AG04450 (cell line): ENCODE data around the gene MICU2. TPM values are rescaled to one million over a fixed set of nuclear protein-coding genes. Genes with fewer than 3 reads are reported as not detected.

Experiments used
- CTCF ChIA-PET: fragments of 300-600, 350-600 bp; formaldehyde crosslinking; extraction: SDS; loops from one replicate; lab custom pipeline; 2022; ENCODE audit warnings: antibody characterized with exemption, inconsistent platforms; lab: Charles Lee
- POLR2A ChIA-PET: fragments of 350-600 bp; formaldehyde crosslinking; extraction: SDS; loops from one replicate; lab custom pipeline; 2021; ENCODE audit warnings: antibody characterized with exemption, inconsistent platforms; lab: Yijun Ruan, JAX
- DNase-seq: peaks from one replicate; pipeline ENCODE4 v3.0.0-alpha.2; 2011; ENCODE audit warnings: low read depth, low spot score
- H3K27ac ChIP-seq: one replicate; pipeline ENCODE4 v1.5.1; 2012; ENCODE audit warnings: low read depth, low read length, control low read depth
- H3K27me3 ChIP-seq: one replicate; pipeline ENCODE4 v1.6.0; 2012; ENCODE audit warnings: low read length; ENCODE audit not compliant: control insufficient read depth, insufficient read depth
- H3K4me3 ChIP-seq: 2 replicates; pipeline ENCODE4 v1.5.1; 2011; ENCODE audit warnings: mild to moderate bottlenecking, low read depth, low read length, control low read depth
- H3K9me3 ChIP-seq: 2 replicates; pipeline ENCODE4 v1.5.1; 2012; ENCODE audit warnings: low read length; ENCODE audit not compliant: control insufficient read depth, insufficient read depth
- CTCF ChIP-seq: IDR thresholded peaks from 2 replicates; pipeline ENCODE4 v1.5.1; 2011; ENCODE audit warnings: low read depth, low read length, control low read depth, inconsistent platforms
- polyA plus RNA-seq: library from polyadenylated mRNA; depleted of rRNA; stranded (reverse); fragments of >200 nt; gene quantifications from 2 replicates; pipeline ENCODE4 v1.2.3, GENCODE V29; 2011

Gene MICU2
- polyA plus RNA-seq, 1 experiment, result 42.1 TPM

- Histone ChIP-seq H3K4me3 (no peak overlapping the region), H3K9me3 (no peaks in the 10 kb centered on the region), H3K27ac (no peak overlapping the region), H3K27me3 (no peaks in the 10 kb centered on the region)
- no peak for TF ChIP-seq CTCF
- ChIA-PET POLR2A (interaction anchor here (0.7 kb wide), 1 partner anchor 605 kb away, joined by 3 read pairs; no protein-coding TSS in a partner anchor), CTCF (interaction anchor here (1.2 kb wide), 1 partner anchor 39 kb away, joined by 3 read pairs; no protein-coding TSS in a partner anchor)
- DNase-seq, result no peak
These were observed 87.2 kb downstream of the MICU2 start for GRCh38 chr13:21516805-21517204.

DNA sequence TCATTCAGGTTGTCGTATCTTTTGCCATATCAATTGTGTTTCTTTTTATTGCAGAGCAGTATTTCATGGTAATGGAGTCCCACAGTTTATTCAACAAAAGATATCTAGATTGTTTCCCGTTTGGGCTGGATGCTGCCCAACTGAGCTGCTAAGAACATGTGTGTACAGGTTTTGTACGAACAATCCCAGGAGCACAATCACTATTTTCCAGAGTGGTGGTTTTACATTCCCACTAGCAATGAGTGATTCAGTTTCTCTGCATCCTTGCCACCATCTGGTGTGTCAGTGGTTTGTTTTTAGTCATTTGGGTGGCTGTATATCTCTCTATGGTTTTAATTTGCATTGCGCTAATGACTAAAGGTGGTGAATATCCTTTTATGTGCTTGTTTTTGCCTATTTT lies 92.1 kb downstream of the MICU2 start:
- ChIA-PET CTCF (no interaction called here), POLR2A (no interaction called here)
- no peak for TF ChIP-seq CTCF
- H3K9me3 ChIP-seq, result no peaks in the 10 kb centered on the region
- no peak for DNase-seq
- H3K27ac ChIP-seq, result no peak overlapping the region
- no peak overlapping the region for H3K4me3 ChIP-seq
- no peaks in the 10 kb centered on the region for H3K27me3 ChIP-seq

DNA sequence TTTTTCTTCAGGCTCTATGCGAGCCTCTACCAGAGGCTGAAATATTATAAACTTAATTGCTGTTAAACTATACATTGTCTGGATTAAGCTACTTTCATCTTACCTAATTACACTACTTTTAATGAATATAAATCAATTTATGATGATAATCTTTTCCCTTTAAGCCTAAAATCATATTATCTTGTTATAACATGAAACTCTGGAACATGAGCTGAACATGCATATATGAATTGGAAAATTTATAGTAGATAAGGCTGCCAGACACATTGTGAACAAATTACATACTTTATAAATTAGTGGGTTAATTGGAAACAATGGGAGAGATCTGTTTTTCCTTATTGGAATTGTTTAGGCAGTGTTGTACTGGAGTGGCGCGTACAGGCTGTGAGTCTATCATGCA lies 99.6 kb downstream of the MICU2 start:
- Histone ChIP-seq H3K9me3 (no peaks in the 10 kb centered on the region), H3K27ac (no peak overlapping the region), H3K4me3 (no peak overlapping the region), H3K27me3 (no peaks in the 10 kb centered on the region)
- ChIA-PET CTCF (no interaction called here), POLR2A (no interaction called here)
- no peak for TF ChIP-seq CTCF
- no peak for DNase-seq

- Histone ChIP-seq H3K9me3 (no peaks in the 10 kb centered on the region), H3K27me3 (no peaks in the 10 kb centered on the region), H3K27ac (no peak overlapping the region), H3K4me3 (no peak overlapping the region)
- no peak for TF ChIP-seq CTCF
- DNase-seq, result no peak
- ChIA-PET CTCF (interaction anchor here (1.0 kb wide), 1 partner anchor 25 kb away, joined by 3 read pairs; no protein-coding TSS in a partner anchor), POLR2A (no interaction called here)
These were observed 102.3 kb downstream of the MICU2 start for GRCh38 chr13:21501686-21502085.

- Histone ChIP-seq H3K27ac (no peak overlapping the region), H3K9me3 (peaks cover 10% of the 10 kb centered on the region), H3K4me3 (no peak overlapping the region), H3K27me3 (no peaks in the 10 kb centered on the region)
- DNase-seq, result no peak
- CTCF ChIA-PET, result interaction anchor here (3.1 kb wide), 1 partner anchor 9 kb away, joined by 23 read pairs; no protein-coding TSS in a partner anchor
- TF ChIP-seq CTCF, result no peak
- POLR2A ChIA-PET, result no interaction called here
These were observed 117.6 kb downstream of the MICU2 start for GRCh38 chr13:21486322-21486721.
